Trophoblast cell (in vitro differentiated cells and primary cell): Measurements from ENCODE around the gene MARCHF4.

Experiments used
- DNase-seq, 2 donors: peaks; one replicate each; pipeline ENCODE4 v3.0.0-alpha.2; 2016
- H2AFZ ChIP-seq: 2 replicates; pipeline ENCODE4 v1.6.1; 2013; ENCODE audit warnings: low read length, moderate library complexity, mild to moderate bottlenecking; ENCODE audit not compliant: insufficient read depth, poor library complexity
- H2AK5ac ChIP-seq: 2 replicates; pipeline ENCODE4 v1.6.1; 2013; ENCODE audit warnings: mild to moderate bottlenecking, low read length
- H2BK120ac ChIP-seq: 2 replicates; pipeline ENCODE4 v1.6.1; 2013; ENCODE audit warnings: low read length, mild to moderate bottlenecking, moderate library complexity; ENCODE audit not compliant: insufficient read depth, poor library complexity
- H2BK12ac ChIP-seq: 2 replicates; pipeline ENCODE4 v1.6.1; 2013; ENCODE audit warnings: mild to moderate bottlenecking, low read length, moderate library complexity
- H2BK5ac ChIP-seq: 2 replicates; pipeline ENCODE4 v1.6.1; 2013; ENCODE audit warnings: low read length, low read depth, moderate library complexity, mild to moderate bottlenecking; ENCODE audit not compliant: poor library complexity
- H3K14ac ChIP-seq: 2 replicates; pipeline ENCODE4 v1.6.1; 2013; ENCODE audit warnings: mild to moderate bottlenecking, low read length
- H3K18ac ChIP-seq: 2 replicates; pipeline ENCODE4 v1.6.1; 2013; ENCODE audit warnings: mild to moderate bottlenecking, low read length
- H3K23ac ChIP-seq: 2 replicates; pipeline ENCODE4 v1.6.1; 2013; ENCODE audit warnings: low read length
- H3K27ac ChIP-seq: 2 replicates; pipeline ENCODE4 v1.5.1; 2013; ENCODE audit warnings: low read depth, mild to moderate bottlenecking, inconsistent platforms, low read length, moderate library complexity
- H3K27me3 ChIP-seq: 2 replicates; pipeline ENCODE4 v1.6.1; 2013; ENCODE audit warnings: inconsistent platforms, mild to moderate bottlenecking, low read length, moderate library complexity; ENCODE audit not compliant: insufficient read depth
- H3K36me3 ChIP-seq, 2 experiments: 1 replicate in 1 of 2; 2 replicates in 1 of 2; pipeline ENCODE4 v1.6.1; 2013; ENCODE audit warnings: low read length in 2 of 2, mild to moderate bottlenecking in 2 of 2, moderate library complexity in 1 of 2; ENCODE audit not compliant: insufficient read depth in 2 of 2, control insufficient read depth in 1 of 2
- H3K4ac ChIP-seq: 2 replicates; pipeline ENCODE4 v1.6.1; 2013; ENCODE audit warnings: low read depth, mild to moderate bottlenecking, low read length, moderate library complexity
- H3K4me1 ChIP-seq, 2 experiments: 1 replicate in 1 of 2; 2 replicates in 1 of 2; pipeline ENCODE4 v1.6.1; 2013; ENCODE audit warnings: low read length in 2 of 2, mild to moderate bottlenecking in 2 of 2, moderate library complexity in 1 of 2; ENCODE audit not compliant: insufficient read depth in 2 of 2, control insufficient read depth in 1 of 2
- H3K4me2 ChIP-seq: 2 replicates; pipeline ENCODE4 v1.6.1; 2013; ENCODE audit warnings: inconsistent platforms, mild to moderate bottlenecking, low read length, moderate library complexity
- H3K4me3 ChIP-seq: 2 replicates; pipeline ENCODE4 v1.5.1; 2013; ENCODE audit warnings: mild to moderate bottlenecking, low read depth, low read length, inconsistent platforms
- H3K79me1 ChIP-seq: one replicate; pipeline ENCODE4 v1.6.1; 2013; ENCODE audit warnings: low read length
- H3K79me2 ChIP-seq: 2 replicates; pipeline ENCODE4 v1.6.1; 2013; ENCODE audit warnings: low read length, mild to moderate bottlenecking; ENCODE audit not compliant: control insufficient read depth, insufficient read depth, poor library complexity
- H3K9ac ChIP-seq: 2 replicates; pipeline ENCODE4 v1.6.1; 2013; ENCODE audit warnings: mild to moderate bottlenecking, low read length
- H3K9me3 ChIP-seq: 2 replicates; pipeline ENCODE4 v1.6.1; 2013; ENCODE audit warnings: low read depth, mild to moderate bottlenecking, control low read depth, inconsistent platforms, low read length; ENCODE audit not compliant: insufficient read depth
- H4K12ac ChIP-seq: 2 replicates; pipeline ENCODE4 v1.6.1; 2013; ENCODE audit warnings: low read depth, mild to moderate bottlenecking, low read length, moderate library complexity
- H4K8ac ChIP-seq: 2 replicates; pipeline ENCODE4 v1.6.1; 2013; ENCODE audit warnings: low read depth, mild to moderate bottlenecking, low read length, moderate library complexity
- H4K91ac ChIP-seq: one replicate; pipeline ENCODE4 v1.6.1; 2013; ENCODE audit warnings: low read depth, mild to moderate bottlenecking, low read length, moderate library complexity
- WGBS: extraction: QIAGEN DNeasy Blood & Tissue Kit; methylation state at CpG from one replicate; pipeline ENCODE4 v1.1.7; 2013; ENCODE audit warnings: missing lambda C conversion rate; ENCODE audit not compliant: insufficient read length, insufficient coverage; ENCODE audit errors: extremely low coverage; 5-methylcytosine and 5-hydroxymethylcytosine counted together

MARCHF4 gene

DNA sequence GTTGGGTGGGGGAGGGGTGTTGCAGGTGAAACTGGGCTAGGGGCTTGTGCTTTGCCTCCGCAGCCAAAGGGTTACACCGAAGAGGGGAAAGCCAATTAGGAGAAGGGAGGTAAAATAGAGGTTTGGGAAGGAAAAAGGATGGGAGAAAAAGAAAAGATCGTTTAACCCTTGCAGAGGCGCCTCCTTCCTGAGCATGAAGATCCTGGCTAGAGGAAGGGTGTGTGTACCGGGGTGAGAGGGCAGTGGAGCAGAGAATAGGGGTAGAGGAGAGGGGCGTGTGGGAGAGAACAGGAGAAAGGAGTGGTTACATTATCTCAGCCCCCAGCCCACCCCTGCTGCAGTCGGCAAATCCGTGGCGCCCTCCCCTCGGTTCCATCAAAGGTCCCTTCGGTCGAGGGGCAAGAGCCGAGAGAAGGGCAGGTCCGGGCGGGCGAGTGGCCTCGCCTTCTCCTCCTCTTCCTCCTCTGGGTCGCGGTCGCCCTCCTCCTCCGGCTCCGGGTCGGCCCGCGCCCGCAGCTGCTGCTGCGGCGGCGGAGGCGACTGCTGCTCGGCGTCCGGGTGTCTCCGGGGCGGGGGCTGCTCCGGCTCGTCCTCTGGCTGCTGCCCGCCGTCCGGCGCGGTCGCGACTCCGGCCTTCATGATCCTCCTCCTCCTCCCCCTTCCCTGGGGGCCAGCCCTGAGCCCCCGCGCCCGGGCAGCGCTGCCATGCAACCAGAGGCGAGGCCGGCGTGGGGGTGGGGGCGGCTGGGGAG is 1.1 kb downstream of the MARCHF4 start:
- Histone ChIP-seq H4K8ac (no peak overlapping the region), H2BK5ac (no peak overlapping the region), H3K4me2 (peak overlapping the region; percentile 51), H2AFZ (no peak overlapping the region), H3K36me3 (no peaks in the 10 kb centered on the region), H4K91ac (no peak overlapping the region), H3K4me3 (peak overlapping the region; percentile 56), H2AK5ac (no peak overlapping the region), H3K23ac (no peak overlapping the region), H3K79me1 (no peaks in the 10 kb centered on the region), H3K9me3 (peaks cover 2% of the 10 kb centered on the region), H3K79me2 (no peaks in the 10 kb centered on the region), H4K12ac (no peak overlapping the region), H3K4ac (no peak overlapping the region), H3K9ac (no peak overlapping the region), H3K18ac (no peak overlapping the region), H3K27me3 (peaks cover 16% of the 10 kb centered on the region), H3K14ac (no peak overlapping the region), H3K27ac (no peak overlapping the region), H2BK120ac (no peak overlapping the region), H3K4me1 (no peaks in the 10 kb centered on the region), H2BK12ac (no peak overlapping the region)
- WGBS, result no CpG with 5 or more reads among the region's 53 CpGs
- DNase-seq, result no peak

DNA sequence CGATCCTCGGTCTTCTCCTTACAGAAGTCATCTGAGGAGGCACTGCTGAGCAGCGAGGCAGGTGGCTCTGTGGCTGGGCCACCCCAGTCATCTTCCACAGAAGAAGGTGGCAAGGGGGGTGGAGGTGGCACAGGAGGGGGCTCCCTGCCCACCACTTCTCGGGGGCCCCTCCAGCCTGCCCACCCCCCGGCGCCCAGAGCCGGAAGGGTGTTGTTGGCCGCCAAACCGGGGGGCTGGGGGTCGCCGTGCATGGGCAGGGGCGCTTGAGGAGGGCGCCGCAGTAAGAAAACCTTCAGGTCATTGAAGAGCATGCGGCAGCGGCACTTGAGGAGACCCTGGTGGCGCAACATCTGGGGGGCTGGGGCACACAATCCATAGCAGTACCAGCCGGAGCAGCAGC is 2.5 kb downstream of the MARCHF4 start:
- no peak overlapping the region for H4K12ac ChIP-seq
- H3K9me3 ChIP-seq, result peaks cover 2% of the 10 kb centered on the region
- no peak overlapping the region for H3K27ac ChIP-seq
- no peak overlapping the region for H2BK12ac ChIP-seq
- H4K91ac ChIP-seq, result no peak overlapping the region
- H2AK5ac ChIP-seq, result no peak overlapping the region
- WGBS, result no CpG with 5 or more reads among the region's 18 CpGs
- no peak overlapping the region for H4K8ac ChIP-seq
- H3K14ac ChIP-seq, result no peak overlapping the region
- no peak for DNase-seq
- H2BK120ac ChIP-seq, result no peak overlapping the region
- H3K4ac ChIP-seq, result no peak overlapping the region
- H3K4me3 ChIP-seq, result no peak overlapping the region
- H3K4me1 ChIP-seq, result no peaks in the 10 kb centered on the region
- no peaks in the 10 kb centered on the region for H3K79me1 ChIP-seq
- no peak overlapping the region for H2AFZ ChIP-seq
- no peaks in the 10 kb centered on the region for H3K79me2 ChIP-seq
- no peaks in the 10 kb centered on the region for H3K36me3 ChIP-seq
- H3K9ac ChIP-seq, result no peak overlapping the region
- H2BK5ac ChIP-seq, result no peak overlapping the region
- no peak overlapping the region for H3K4me2 ChIP-seq
- H3K27me3 ChIP-seq, result peaks cover 16% of the 10 kb centered on the region
- no peak overlapping the region for H3K23ac ChIP-seq
- H3K18ac ChIP-seq, result no peak overlapping the region

DNA sequence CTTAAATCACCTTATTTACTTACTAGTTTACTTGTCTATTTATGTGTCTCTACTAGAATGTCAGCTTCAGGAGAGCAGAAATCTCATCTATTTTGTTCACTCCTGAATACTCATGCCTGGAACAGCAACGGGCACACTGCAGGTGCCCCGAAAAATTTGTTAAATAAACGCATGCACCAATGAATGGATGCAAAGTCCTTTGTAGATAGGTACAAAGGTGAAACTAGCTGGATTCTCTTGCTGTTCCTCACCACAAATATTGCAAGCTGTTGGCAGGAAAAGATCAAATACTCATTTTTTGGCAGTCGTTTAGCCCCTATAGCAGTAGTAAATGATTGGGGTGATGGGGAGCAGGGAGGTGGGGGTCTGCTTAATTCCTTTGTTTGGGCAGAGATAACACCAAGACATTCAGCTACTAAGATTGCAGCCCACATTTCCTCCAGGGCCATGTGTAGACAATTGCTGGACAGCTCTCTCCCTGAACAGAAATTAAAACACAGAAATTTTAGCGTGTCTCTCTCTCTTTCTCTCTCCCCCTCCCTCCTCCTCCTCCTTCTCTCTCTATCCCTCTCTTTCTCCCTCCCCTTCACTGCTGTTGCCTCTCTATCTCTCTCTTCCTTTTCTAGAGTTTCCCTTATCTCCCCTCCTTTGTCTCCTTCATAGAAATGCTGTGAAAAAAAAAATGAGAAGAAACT is 5.4 kb downstream of the MARCHF4 start:
- Histone ChIP-seq H4K91ac (no peak overlapping the region), H3K4me3 (no peak overlapping the region), H2BK12ac (no peak overlapping the region), H3K27ac (no peak overlapping the region), H3K9me3 (peaks cover under 1% of the 10 kb centered on the region), H4K12ac (no peak overlapping the region), H3K14ac (no peak overlapping the region), H3K18ac (no peak overlapping the region), H3K36me3 (no peaks in the 10 kb centered on the region), H4K8ac (no peak overlapping the region), H2AFZ (no peak overlapping the region), H3K23ac (no peak overlapping the region), H3K9ac (no peak overlapping the region), H3K4ac (no peak overlapping the region), H3K27me3 (peaks cover 15% of the 10 kb centered on the region), H2AK5ac (no peak overlapping the region), H3K4me1 (no peaks in the 10 kb centered on the region), H2BK120ac (no peak overlapping the region), H3K79me1 (no peaks in the 10 kb centered on the region), H3K79me2 (no peaks in the 10 kb centered on the region), H3K4me2 (no peak overlapping the region), H2BK5ac (no peak overlapping the region)
- DNase-seq, result no peak
- no CpG with 5 or more reads among the region's 5 CpGs for WGBS

DNA sequence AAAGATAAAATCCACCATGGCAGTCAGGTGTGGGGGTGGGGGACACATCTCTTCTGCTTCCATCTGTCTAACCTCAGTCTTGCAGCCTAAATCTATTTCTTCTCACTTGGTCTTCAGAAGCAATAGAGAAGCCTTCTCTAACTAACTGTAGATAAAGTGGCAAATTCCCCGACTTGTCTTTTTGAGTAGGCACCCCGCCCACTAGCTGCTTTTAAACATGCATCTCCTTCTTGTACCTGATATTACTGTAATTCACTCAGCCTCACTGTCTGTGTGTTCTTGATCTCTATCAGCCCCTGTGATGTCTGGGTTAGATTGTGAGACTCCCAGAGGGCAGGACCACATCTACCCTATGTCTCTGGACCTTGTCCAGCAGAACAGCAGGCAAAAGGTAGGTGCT is 6.8 kb downstream of the MARCHF4 start:
- H2BK12ac ChIP-seq, result no peak overlapping the region
- no peak overlapping the region for H2BK5ac ChIP-seq
- no peak overlapping the region for H3K14ac ChIP-seq
- no peak overlapping the region for H2BK120ac ChIP-seq
- no peak overlapping the region for H4K12ac ChIP-seq
- no peaks in the 10 kb centered on the region for H3K79me1 ChIP-seq
- no peak overlapping the region for H4K8ac ChIP-seq
- DNase-seq, result no peak
- no peak overlapping the region for H3K18ac ChIP-seq
- no peaks in the 10 kb centered on the region for H3K36me3 ChIP-seq
- H3K4me1 ChIP-seq, result no peaks in the 10 kb centered on the region
- no peak overlapping the region for H3K4ac ChIP-seq
- peaks cover 3% of the 10 kb centered on the region for H3K27me3 ChIP-seq
- H3K9ac ChIP-seq, result no peak overlapping the region
- H3K9me3 ChIP-seq, result no peaks in the 10 kb centered on the region
- H3K4me2 ChIP-seq, result no peak overlapping the region
- H2AK5ac ChIP-seq, result no peak overlapping the region
- no peak overlapping the region for H3K23ac ChIP-seq
- no peak overlapping the region for H2AFZ ChIP-seq
- no peaks in the 10 kb centered on the region for H3K79me2 ChIP-seq
- WGBS, result no CpG with 5 or more reads among the region's 2 CpGs
- H3K27ac ChIP-seq, result no peak overlapping the region
- H4K91ac ChIP-seq, result no peak overlapping the region
- H3K4me3 ChIP-seq, result no peak overlapping the region
